SK-N-SH treated with all-trans-retinoic acid at 6 μM for 48 hours (cell line): ENCODE results near the gene CTIF.

Experiments
- ATAC-seq: fragments of 200-7000 bp; cut with Tn5 transposase; 3 replicates; pipeline ENCODE4 v1.9.1; 2020; ENCODE audit warnings: mild to moderate bottlenecking, moderate library complexity
- ARNTL ChIP-seq: fragments of 450-650 bp; formaldehyde crosslinking; IDR thresholded peaks from 2 replicates; pipeline ENCODE4 v1.5.0; 2020; ENCODE audit warnings: low read depth, mild to moderate bottlenecking, moderate library complexity, borderline replicate concordance
- BACH2 ChIP-seq: fragments of 250-450 bp; sonication (Bioruptor Pico); IDR thresholded peaks from 2 replicates; pipeline ENCODE4 v1.9.0; 2021; ENCODE audit warnings: mild to moderate bottlenecking, borderline replicate concordance
- CREB5 ChIP-seq: fragments of 250-450 bp; sonication (Bioruptor Pico); IDR thresholded peaks from 2 replicates; pipeline ENCODE4 v1.5.1; 2020; ENCODE audit warnings: low read depth, mild to moderate bottlenecking, moderate library complexity
- CSDC2 ChIP-seq: fragments of 250-450 bp; sonication (Bioruptor Pico); IDR thresholded peaks from 2 replicates; pipeline ENCODE4 v1.5.0; 2020; ENCODE audit warnings: mild to moderate bottlenecking, moderate library complexity
- CSRNP3 ChIP-seq: fragments of 250-450 bp; sonication (Bioruptor Pico); IDR thresholded peaks from 2 replicates; pipeline ENCODE4 v1.5.1; 2021; ENCODE audit warnings: mild to moderate bottlenecking, moderate library complexity
- ESRRG ChIP-seq: fragments of 250-450 bp; sonication (Bioruptor Pico); IDR thresholded peaks from 2 replicates; pipeline ENCODE4 v1.6.1; 2021; ENCODE audit warnings: mild to moderate bottlenecking
- GLIS3 ChIP-seq: fragments of 250-450 bp; sonication (Bioruptor Pico); IDR thresholded peaks from 2 replicates; pipeline ENCODE4 v1.5.0; 2020; ENCODE audit warnings: mild to moderate bottlenecking, moderate library complexity
- ISL1 ChIP-seq: fragments of 250-450 bp; sonication (Bioruptor Pico); IDR thresholded peaks from 2 replicates; pipeline ENCODE4 v2.1.2; 2022; ENCODE audit warnings: mild to moderate bottlenecking, moderate library complexity
- OSR1 ChIP-seq: fragments of 250-450 bp; sonication (Bioruptor Pico); IDR thresholded peaks from 2 replicates; pipeline ENCODE4 v1.8.0; 2022; ENCODE audit warnings: moderate library complexity, mild to moderate bottlenecking, inconsistent platforms
- PATZ1 ChIP-seq: fragments of 250-450 bp; sonication (Bioruptor Pico); IDR thresholded peaks from 2 replicates; pipeline ENCODE4 v1.8.0; 2020; ENCODE audit warnings: mild to moderate bottlenecking, moderate library complexity, borderline replicate concordance
- POU6F1 ChIP-seq: fragments of 250-450 bp; sonication (Bioruptor Pico); IDR thresholded peaks from 2 replicates; pipeline ENCODE4 v1.8.0; 2021; ENCODE audit warnings: low read depth, mild to moderate bottlenecking, moderate library complexity, borderline replicate concordance
- PPARA ChIP-seq: fragments of 250-450 bp; sonication (Bioruptor Pico); IDR thresholded peaks from 2 replicates; pipeline ENCODE4 v1.5.0; 2020; ENCODE audit warnings: mild to moderate bottlenecking, borderline replicate concordance
- RARB ChIP-seq: fragments of 250-450 bp; sonication (Bioruptor Pico); IDR thresholded peaks from 2 replicates; pipeline ENCODE4 v1.8.0; 2021; ENCODE audit warnings: mild to moderate bottlenecking, moderate library complexity
- SNAI2 ChIP-seq: fragments of 250-450 bp; sonication (Bioruptor Pico); IDR thresholded peaks from 2 replicates; pipeline ENCODE4 v1.5.0; 2020; ENCODE audit warnings: mild to moderate bottlenecking, moderate library complexity
- TCF4 ChIP-seq: fragments of 250-450 bp; sonication (Bioruptor Pico); IDR thresholded peaks from 2 replicates; pipeline ENCODE4 v1.8.0; 2021; ENCODE audit warnings: mild to moderate bottlenecking, moderate library complexity, borderline replicate concordance
- TOX ChIP-seq: fragments of 250-450 bp; sonication (Bioruptor Pico); IDR thresholded peaks from 2 replicates; pipeline ENCODE4 v1.8.0; 2021; ENCODE audit warnings: mild to moderate bottlenecking, moderate library complexity, borderline replicate concordance
- TSHZ2 ChIP-seq: fragments of 250-450 bp; sonication (Bioruptor Pico); IDR thresholded peaks from 2 replicates; pipeline ENCODE4 v1.5.0; 2020; ENCODE audit warnings: mild to moderate bottlenecking, moderate library complexity
- ZC3H10 ChIP-seq: fragments of 250-450 bp; sonication (Bioruptor Pico); IDR thresholded peaks from 2 replicates; pipeline ENCODE4 v1.5.1; 2021; ENCODE audit warnings: mild to moderate bottlenecking, moderate library complexity
- ZFP3 ChIP-seq: fragments of 250-450 bp; sonication (Bioruptor Pico); IDR thresholded peaks from 2 replicates; pipeline ENCODE4 v1.5.0; 2020; ENCODE audit warnings: mild to moderate bottlenecking, moderate library complexity
- ZFP30 ChIP-seq: fragments of 450-650 bp; formaldehyde crosslinking; IDR thresholded peaks from 2 replicates; pipeline ENCODE4 v1.5.0; 2022; ENCODE audit warnings: mild to moderate bottlenecking, moderate library complexity
- ZNF565 ChIP-seq: fragments of 450-650 bp; formaldehyde crosslinking; conservative IDR thresholded peaks from 2 replicates; pipeline ENCODE4 v1.5.0; 2020; ENCODE audit warnings: low read depth, mild to moderate bottlenecking, moderate library complexity
- ZNF8 ChIP-seq: fragments of 450-650 bp; formaldehyde crosslinking; IDR thresholded peaks from 2 replicates; pipeline ENCODE4 v1.5.0; 2020; ENCODE audit warnings: mild to moderate bottlenecking, moderate library complexity

The CTIF gene

DNA sequence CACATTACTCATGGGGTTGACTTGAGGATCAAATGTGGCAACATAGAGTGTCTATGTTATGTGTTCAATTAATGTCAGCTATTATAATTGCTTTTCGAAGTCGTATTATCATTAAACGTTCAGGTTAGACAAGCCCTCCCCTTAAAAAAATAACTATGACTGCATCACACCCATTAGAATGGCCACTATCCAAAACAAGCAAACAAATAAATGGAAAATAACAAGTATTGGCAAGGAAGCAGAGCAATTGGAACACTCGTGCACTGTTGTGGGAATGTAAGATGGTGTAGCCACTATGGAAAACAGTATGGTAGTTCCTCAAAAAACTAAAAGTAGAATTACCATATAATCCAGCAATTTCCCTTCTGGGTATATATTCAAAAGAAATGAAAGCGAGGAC is 10.0 kb upstream of the CTIF start:
- TF ChIP-seq ZFP3 (CRISPR knock-in tag) = no peak
- no peak for TF ChIP-seq ARNTL (CRISPR knock-in tag)
- no peak for TF ChIP-seq SNAI2 (CRISPR knock-in tag)
- TF ChIP-seq RARB = no peak
- no peak for TF ChIP-seq PATZ1 (CRISPR knock-in tag)
- TF ChIP-seq CSRNP3 (CRISPR knock-in tag) = no peak
- no peak for TF ChIP-seq PPARA
- no peak for TF ChIP-seq CSDC2
- TF ChIP-seq CREB5 (CRISPR knock-in tag) = no peak
- no peak for TF ChIP-seq ESRRG (CRISPR knock-in tag)
- no peak for TF ChIP-seq POU6F1
- TF ChIP-seq ZC3H10 (CRISPR knock-in tag) = no peak
- no peak for TF ChIP-seq OSR1 (CRISPR knock-in tag)
- TF ChIP-seq BACH2 (CRISPR knock-in tag) = no peak
- no peak for TF ChIP-seq ISL1 (CRISPR knock-in tag)
- TF ChIP-seq TCF4 (CRISPR knock-in tag) = no peak
- TF ChIP-seq ZNF565 (CRISPR knock-in tag) = no peak
- TF ChIP-seq GLIS3 = no peak
- ATAC-seq = no peak

GRCh38 chr18:48529796-48530195 is 9.0 kb upstream of the CTIF start:
- TF ChIP-seq GLIS3 (no peak), ESRRG (CRISPR knock-in tag) (no peak), OSR1 (CRISPR knock-in tag) (no peak), ISL1 (CRISPR knock-in tag) (no peak)
- TF ChIP-seq, all 23 proteins: peak for 0
- ATAC-seq = peak; percentile 81

DNA sequence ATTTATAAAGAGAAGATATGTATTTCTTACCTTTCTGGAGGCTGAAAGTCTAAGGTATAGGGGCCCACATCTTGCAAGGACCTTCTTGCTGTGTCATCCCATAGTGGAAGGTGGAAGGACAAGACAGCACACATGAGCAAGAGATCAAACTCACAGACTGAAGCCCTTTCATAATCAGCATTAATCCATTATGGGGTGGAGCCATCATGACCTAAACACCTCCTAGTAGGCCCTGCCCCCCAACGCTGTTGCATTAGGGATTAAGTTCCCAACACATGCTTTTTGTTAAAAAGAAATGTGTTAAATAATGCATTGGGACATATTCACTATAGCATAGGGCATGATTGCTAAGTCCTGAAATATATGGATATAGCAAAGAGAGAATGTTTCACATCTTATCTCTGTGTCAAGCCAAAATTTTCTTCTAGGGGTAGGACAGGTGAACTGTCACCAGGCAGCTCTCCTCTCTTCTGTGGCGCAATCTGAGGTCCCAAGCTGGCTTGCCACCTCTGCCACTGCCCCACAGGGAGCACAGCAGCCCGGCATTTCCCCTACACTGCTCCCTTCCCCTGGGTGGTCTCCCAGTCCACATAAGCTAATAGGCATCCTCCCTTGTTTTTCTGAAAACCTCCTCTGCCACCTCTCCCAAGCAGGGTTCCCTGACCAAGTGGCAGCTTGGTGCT is 8.3 kb upstream of the CTIF start:
- no peak for ATAC-seq
- no peak for TF ChIP-seq RARB
- TF ChIP-seq ZNF565 (CRISPR knock-in tag) = no peak
- TF ChIP-seq TCF4 (CRISPR knock-in tag) = no peak
- no peak for TF ChIP-seq ZFP30
- TF ChIP-seq CSDC2 = no peak
- TF ChIP-seq OSR1 (CRISPR knock-in tag) = no peak
- no peak for TF ChIP-seq BACH2 (CRISPR knock-in tag)
- no peak for TF ChIP-seq ESRRG (CRISPR knock-in tag)
- no peak for TF ChIP-seq CSRNP3 (CRISPR knock-in tag)
- no peak for TF ChIP-seq PATZ1 (CRISPR knock-in tag)
- TF ChIP-seq TSHZ2 = no peak
- TF ChIP-seq ISL1 (CRISPR knock-in tag) = no peak
- TF ChIP-seq TOX (CRISPR knock-in tag) = no peak
- no peak for TF ChIP-seq SNAI2 (CRISPR knock-in tag)
- TF ChIP-seq ZNF8 (CRISPR knock-in tag) = no peak
- TF ChIP-seq, all 23 proteins: peak for 0
